ENCODE data around the gene TMEM126B.

- no peak for TF ChIP-seq CTCF (IDR thresholded peaks at IDR 0.05)
- no peak for TF ChIP-seq EZH2 (IDR thresholded peaks at IDR 0.05; ENCODE audit: borderline replicate concordance, insufficient read depth, low read depth, low read length, poor library complexity, severe bottlenecking)
Observed at GRCh38 chr11:85626496-85626895, 1.9 kb upstream of the TMEM126B start.

Measured in B cell (primary cell).